HG03060 (cell line): ENCODE results near the gene SLC9A1.

Experiments
- ATAC-seq: cut with Tn5 transposase; IDR thresholded peaks from one replicate; pipeline ENCODE4 v1.9.1; 2021; ENCODE audit warnings: low read depth, moderate number of reproducible peaks; ENCODE audit not compliant: unreplicated experiment

The SLC9A1 gene

GRCh38 chr1:27086026-27086425 lies 68.9 kb downstream of the SLC9A1 start:
- no peak for ATAC-seq

DNA sequence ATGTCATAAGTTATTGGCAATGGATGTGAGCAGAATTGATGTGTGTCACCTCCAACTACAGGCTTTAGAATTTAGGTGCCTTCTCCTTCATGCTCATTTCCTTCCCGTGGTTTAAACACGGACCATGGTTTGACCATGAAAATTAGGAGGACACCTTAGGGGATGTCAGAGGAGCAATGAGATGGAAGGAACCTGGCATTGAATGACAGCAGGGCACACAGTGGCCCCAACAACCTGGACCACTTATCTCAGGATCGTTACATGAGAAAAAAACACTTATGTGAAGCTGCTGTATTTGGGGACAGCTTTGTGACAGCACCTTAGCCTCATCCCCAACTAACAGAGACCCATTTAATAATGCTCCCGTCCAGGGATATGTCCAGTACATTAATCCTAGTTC lies 70.8 kb downstream of the SLC9A1 start:
- ATAC-seq = no peak

GRCh38 chr1:27077968-27078367 lies 77.0 kb downstream of the SLC9A1 start:
- ATAC-seq = no peak

DNA sequence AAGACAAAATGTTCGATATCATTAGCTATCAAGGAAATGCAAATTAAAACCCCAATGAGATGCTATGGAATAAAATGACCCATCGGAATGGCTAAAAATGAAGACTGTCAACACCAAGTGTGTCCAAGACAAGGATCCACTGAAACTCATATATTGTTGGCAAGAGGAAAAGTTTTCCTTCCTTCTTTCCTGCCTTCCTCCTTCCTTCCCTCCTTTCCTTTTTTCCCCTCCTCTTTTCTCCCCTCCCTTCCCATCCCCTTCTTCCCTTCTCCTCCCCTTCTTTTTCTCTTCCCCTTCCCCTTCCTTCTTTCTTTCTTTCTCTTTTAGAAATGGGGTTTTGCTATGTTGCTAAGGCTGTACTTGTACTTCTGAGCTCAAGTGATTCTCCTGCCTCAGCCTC lies 78.1 kb downstream of the SLC9A1 start:
- no peak for ATAC-seq

DNA sequence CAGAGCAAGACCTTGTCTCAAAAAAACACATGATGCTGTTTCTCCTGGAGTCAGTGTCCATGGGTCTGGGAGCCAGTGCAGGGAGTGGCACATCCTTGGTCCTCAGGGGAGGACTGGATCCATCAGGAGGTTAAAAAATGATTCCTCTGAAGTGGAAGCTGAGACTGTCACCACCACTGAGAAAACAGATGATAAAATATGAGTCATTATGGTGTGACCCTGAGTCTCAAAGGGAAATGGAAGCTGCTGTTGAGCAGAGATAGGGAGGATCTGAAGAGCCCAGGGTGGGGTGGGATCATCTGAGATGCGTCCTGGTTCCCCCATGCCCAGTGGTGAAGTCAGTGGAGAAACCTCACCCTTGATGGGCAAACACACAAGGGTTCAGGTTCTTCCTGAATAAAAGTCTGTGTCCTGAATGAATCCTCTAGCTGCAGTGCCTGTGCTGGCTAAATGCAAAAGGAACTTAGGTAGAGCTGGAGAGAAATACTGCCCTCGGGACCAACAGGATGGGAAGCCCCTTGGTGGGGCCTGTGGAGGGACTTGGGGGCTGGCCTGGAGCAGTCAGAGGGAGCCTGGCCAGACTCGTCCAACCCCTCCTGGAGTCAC lies 80.6 kb downstream of the SLC9A1 start:
- no peak for ATAC-seq

DNA sequence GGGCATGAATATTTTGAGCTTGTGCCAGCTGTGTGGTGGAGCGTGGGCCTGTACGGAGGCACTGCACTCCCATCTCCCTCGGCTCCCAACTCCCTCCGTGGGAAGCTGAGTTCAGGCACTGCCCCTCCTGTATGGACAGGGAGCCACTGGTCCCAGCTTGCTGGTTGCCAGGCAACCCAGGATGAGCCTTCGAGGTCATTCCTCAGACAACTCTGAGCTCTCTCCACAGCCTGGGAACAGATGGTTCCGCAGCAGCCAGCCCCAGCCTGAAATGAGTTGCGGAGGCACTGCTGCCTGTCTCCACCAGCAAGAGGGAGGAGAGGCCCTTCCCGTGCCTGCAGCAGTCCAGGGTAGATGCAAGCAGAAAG lies 83.9 kb downstream of the SLC9A1 start:
- no peak for ATAC-seq

DNA sequence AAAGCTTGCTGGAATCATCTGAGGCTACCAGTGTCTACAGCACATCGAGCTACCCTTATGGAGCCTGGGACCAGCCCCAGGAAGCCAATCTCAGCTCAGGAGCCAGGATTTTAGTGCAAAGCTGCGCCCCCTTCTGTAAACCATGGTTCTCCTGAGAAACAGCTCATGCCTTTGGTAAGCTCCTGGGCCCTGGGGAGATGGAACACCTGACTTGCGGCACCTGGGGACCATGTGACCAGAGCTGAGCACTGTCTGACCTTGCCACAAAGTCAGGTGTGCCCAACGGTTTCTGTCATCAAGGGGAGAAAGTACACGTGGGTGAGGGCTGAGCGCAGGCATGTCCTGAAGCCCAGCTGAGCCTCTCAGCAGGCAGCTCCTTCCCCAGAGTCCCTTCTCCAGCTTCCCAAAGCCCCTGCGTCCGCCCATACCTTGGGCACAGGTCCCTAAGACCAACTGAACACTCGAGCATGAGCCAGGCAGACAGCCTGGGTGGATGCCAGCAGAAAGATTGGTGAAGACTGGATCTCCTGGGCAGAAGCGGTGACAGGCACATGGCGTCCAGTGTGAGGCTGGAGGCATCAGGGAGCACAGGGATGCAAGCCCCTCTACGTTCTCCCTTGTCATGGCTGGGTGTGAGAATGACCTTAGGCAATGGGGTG lies 84.4 kb downstream of the SLC9A1 start:
- ATAC-seq = no peak

DNA sequence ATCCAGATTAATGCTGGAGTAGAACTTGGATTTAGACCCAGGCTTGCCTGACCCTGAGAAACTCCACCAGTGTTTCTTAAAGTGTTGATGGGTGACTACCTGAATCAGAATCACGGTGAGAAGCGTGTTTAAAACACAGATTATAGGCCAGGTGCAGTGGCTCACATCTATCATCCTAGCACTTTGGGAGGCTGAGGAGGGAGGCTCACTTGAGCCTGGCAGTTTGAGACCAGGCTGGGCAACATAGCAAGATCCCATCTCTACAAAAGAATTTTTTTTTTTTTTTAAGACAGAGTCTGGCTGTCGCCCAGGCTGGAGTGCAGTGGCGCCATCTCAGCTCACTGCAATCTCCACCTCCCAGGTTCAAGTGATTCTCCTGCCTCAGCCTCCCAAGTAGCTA lies 86.0 kb downstream of the SLC9A1 start:
- ATAC-seq = no peak

DNA sequence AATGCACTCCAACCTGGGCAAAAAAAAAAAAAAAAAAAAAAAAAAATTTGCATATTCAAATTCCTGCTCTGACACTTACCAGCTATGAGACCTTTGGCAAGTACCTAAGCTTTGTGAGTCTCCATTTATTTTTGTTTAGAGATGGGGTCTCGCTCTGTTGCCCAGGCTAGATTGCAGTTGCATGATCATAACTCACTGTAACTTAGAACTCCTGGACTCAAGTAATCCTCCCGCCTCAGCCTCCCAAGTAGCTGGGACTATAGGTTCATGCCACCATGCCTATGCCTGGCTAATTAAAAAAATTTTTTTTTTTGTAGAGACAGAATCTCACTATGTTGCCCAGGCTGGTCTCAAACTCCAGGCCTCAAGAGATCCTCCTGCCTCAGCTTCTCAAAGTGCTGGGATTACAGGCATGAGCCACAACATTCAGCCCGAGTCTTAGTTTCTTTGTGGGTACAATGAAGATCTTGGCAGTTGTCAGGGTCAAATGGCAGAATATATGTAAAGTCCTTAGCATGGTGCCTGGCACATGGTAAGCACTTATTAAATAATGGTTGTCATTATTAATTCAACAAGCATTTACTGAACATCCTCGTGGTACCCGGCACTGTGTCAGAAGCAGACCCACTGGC lies 88.8 kb downstream of the SLC9A1 start:
- ATAC-seq = no peak

DNA sequence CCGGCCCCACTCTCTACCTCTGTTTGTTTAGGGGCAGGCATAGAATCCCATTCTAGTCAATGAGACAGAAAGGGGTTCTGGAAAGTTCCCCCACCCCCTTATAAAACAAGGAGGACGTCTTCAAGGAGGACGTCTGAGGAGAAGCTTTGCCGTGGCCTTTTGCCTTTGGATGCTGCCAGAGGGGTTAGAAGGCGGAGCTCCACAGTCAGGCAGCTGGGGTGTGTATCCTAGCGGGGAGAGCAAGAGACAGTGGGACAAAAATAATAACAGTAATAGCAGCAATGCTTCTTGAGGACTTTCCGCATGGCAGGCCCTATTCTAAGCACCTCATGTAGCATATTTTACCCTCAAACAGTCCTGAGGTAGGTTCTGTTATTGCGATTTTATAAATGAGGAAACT lies 94.0 kb downstream of the SLC9A1 start:
- no peak for ATAC-seq

DNA sequence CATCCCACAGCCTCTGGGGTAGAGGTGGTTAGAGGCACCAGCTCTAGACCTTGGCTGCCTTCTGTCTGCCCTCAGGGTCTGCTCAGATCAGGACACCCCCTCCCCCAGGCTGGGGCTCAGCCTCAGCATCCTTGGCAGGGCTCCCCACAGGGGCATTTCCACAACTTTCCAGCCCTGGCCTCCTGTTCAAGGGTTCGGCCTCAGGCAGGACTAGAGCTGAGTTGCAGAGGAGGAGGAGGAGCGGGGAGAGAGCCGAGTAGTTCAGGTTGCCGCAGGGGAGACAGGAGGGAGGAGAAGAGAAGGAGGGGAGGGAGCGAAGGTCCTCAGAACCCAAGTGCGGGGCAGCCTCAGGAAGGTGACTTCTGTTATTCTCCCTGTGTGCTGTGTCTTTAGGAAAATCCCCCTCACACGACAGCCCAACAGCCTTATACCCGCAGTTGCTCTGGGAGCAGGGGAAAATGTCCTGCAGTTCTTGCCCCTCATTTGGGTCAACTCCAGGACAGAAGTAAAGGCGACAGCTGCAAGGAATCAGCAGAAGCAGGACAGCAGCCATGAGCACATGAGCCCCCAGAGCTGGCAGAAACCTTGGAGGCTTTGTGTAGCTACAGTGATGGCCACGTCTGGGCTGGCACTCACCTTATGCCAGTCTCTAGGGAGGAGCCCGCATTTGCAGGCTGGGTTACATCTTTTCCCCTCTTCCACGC lies 95.8 kb downstream of the SLC9A1 start:
- ATAC-seq = no peak

DNA sequence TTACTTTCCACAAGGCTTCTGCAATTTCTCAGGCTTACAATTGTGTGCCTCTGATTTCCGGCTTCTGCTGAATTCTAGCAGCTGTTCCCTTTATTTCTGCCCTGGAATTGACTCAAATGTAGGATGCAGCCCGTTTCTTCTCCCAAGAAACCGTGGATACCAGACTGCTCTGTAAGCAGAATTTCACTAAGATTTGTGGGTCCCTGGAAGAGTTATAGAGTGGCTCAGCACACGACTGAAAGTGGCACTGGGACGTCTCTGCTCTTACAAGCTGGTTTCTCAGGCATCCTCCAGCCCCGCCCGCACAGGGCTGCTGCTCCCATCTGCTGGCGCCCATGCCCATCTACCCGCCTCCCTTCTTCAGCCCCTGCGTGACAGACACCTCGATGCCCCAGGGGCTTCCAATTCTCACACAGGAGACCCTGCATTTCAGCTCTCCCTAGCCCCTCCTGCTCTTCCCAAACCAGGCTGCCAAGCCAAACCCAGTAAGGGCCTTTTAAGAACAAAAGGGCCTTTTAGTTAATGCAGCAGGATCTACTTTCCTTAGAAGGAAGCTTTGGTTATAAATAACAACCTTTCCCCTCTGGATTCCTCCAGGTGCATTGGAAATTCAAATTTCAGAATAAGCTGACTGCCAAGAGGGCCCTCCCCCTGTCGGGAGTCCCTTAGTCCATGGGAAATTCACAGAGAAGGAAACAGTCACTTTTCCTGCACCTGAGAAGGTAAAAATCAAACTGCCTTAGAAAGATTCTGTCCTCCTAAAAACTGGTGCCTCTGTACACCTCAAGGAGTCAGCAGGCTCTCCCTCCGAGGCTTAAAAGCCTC lies 96.9 kb downstream of the SLC9A1 start:
- no peak for ATAC-seq

DNA sequence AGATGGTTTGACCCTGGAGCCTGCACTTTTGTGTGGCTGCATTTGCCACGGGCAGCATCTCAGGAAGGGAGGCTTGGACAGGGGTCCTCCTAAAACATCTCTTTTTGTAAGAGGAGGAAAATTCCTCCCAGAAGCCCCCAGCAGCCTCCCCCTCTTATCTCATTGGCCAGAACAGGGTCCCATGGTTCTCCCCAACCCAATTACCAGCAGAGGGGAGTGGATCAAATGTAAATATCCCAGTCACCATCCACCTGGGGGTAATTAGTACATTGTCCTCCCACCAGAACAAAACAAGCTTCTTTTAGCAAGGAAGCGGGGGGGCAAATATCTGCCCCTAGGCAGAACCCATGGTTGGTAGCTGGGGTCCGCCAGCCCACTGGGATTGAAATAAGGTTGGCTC lies 97.5 kb downstream of the SLC9A1 start:
- ATAC-seq = no peak

GRCh38 chr1:27053977-27054753 lies 100.8 kb downstream of the SLC9A1 start:
- ATAC-seq = no peak

GRCh38 chr1:27052527-27052926 lies 102.4 kb downstream of the SLC9A1 start:
- no peak for ATAC-seq

GRCh38 chr1:27049607-27050006 lies 105.3 kb downstream of the SLC9A1 start:
- no peak for ATAC-seq

GRCh38 chr1:27049100-27049499 lies 105.8 kb downstream of the SLC9A1 start:
- ATAC-seq = no peak
